ENCODE measurements around the gene LRP2BP. TPM values are rescaled to one million over a fixed set of nuclear protein-coding genes. Genes with fewer than 3 reads are reported as not detected.

Gene LRP2BP
- polyA plus RNA-seq, 1 donor from 2014 or later: 1.1 TPM

DNA sequence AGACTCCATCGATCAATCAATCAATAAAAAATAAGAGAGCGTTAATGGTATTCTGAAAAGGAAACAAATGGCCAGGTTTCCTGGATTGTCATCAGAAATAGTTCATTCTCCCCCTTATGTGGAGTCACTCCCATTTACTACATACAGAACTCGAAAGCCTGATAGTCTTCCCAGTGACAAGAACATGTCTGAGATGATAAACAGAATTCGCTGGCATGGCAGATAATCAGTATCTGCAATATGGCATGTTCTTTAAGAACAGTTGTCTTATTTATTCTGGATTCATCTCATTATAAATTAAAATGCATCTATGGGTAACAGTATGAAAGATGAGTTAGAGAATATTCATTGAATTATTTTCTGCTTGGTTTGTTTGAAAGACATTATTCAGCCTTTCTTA lies 61.4 kb downstream of the LRP2BP start:
- Histone ChIP-seq H3K9ac (ENCODE audit: low read length) (no peak overlapping the region), H3K4me2 (ENCODE audit: low read length) (no peak overlapping the region), H3K36me3 (ENCODE audit: insufficient read depth, low read length) (no peaks in the 10 kb centered on the region), H3K9me3 (ENCODE audit: low read length) (no peaks in the 10 kb centered on the region), H3K9me2 (ENCODE audit: insufficient read depth, low read length) (no peaks in the 10 kb centered on the region), H3K27me3 (ENCODE audit: insufficient read depth, low read depth, low read length) (no peaks in the 10 kb centered on the region), H3K27ac (ENCODE audit: low read length) (no peak overlapping the region), H3K4me3 (ENCODE audit: low read length) (no peak overlapping the region), H3K79me2 (replicated peaks; ENCODE audit: insufficient read depth, low read length) (no peaks in the 10 kb centered on the region), H2AFZ (ENCODE audit: low read depth, low read length) (no peak overlapping the region), H3F3A (ENCODE audit: insufficient read depth, low read length, poor library complexity, severe bottlenecking) (no peaks in the 10 kb centered on the region), H4K20me1 (ENCODE audit: insufficient read depth) (no peaks in the 10 kb centered on the region)
- TF ChIP-seq, protein P1, sequence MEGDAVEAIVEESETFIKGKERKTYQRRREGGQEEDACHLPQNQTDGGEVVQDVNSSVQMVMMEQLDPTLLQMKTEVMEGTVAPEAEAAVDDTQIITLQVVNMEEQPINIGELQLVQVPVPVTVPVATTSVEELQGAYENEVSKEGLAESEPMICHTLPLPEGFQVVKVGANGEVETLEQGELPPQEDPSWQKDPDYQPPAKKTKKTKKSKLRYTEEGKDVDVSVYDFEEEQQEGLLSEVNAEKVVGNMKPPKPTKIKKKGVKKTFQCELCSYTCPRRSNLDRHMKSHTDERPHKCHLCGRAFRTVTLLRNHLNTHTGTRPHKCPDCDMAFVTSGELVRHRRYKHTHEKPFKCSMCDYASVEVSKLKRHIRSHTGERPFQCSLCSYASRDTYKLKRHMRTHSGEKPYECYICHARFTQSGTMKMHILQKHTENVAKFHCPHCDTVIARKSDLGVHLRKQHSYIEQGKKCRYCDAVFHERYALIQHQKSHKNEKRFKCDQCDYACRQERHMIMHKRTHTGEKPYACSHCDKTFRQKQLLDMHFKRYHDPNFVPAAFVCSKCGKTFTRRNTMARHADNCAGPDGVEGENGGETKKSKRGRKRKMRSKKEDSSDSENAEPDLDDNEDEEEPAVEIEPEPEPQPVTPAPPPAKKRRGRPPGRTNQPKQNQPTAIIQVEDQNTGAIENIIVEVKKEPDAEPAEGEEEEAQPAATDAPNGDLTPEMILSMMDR (IDR thresholded peaks at IDR 0.05; ENCODE audit: poor library complexity, severe bottlenecking): no peak
- TF ChIP-seq MXI1 (conservative IDR thresholded peaks at IDR 0.05; ENCODE audit: poor library complexity, severe bottlenecking) (no peak), POLR2AphosphoS5 (IDR thresholded peaks at IDR 0.05) (no peak), TAF1 (IDR thresholded peaks at IDR 0.05; ENCODE audit: low read depth) (no peak), RAD21 (conservative IDR thresholded peaks at IDR 0.05) (no peak), SMC3 (conservative IDR thresholded peaks at IDR 0.05; ENCODE audit: poor library complexity) (no peak), EP300 (conservative IDR thresholded peaks at IDR 0.05; ENCODE audit: poor library complexity, severe bottlenecking) (no peak), EZH2 (IDR thresholded peaks at IDR 0.05; ENCODE audit: borderline replicate concordance, insufficient read depth, low read length, poor library complexity, severe bottlenecking) (no peak)
- TF ChIP-seq, protein P2, sequence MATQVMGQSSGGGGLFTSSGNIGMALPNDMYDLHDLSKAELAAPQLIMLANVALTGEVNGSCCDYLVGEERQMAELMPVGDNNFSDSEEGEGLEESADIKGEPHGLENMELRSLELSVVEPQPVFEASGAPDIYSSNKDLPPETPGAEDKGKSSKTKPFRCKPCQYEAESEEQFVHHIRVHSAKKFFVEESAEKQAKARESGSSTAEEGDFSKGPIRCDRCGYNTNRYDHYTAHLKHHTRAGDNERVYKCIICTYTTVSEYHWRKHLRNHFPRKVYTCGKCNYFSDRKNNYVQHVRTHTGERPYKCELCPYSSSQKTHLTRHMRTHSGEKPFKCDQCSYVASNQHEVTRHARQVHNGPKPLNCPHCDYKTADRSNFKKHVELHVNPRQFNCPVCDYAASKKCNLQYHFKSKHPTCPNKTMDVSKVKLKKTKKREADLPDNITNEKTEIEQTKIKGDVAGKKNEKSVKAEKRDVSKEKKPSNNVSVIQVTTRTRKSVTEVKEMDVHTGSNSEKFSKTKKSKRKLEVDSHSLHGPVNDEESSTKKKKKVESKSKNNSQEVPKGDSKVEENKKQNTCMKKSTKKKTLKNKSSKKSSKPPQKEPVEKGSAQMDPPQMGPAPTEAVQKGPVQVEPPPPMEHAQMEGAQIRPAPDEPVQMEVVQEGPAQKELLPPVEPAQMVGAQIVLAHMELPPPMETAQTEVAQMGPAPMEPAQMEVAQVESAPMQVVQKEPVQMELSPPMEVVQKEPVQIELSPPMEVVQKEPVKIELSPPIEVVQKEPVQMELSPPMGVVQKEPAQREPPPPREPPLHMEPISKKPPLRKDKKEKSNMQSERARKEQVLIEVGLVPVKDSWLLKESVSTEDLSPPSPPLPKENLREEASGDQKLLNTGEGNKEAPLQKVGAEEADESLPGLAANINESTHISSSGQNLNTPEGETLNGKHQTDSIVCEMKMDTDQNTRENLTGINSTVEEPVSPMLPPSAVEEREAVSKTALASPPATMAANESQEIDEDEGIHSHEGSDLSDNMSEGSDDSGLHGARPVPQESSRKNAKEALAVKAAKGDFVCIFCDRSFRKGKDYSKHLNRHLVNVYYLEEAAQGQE (IDR thresholded peaks at IDR 0.05; ENCODE audit: borderline replicate concordance): no peak

DNA sequence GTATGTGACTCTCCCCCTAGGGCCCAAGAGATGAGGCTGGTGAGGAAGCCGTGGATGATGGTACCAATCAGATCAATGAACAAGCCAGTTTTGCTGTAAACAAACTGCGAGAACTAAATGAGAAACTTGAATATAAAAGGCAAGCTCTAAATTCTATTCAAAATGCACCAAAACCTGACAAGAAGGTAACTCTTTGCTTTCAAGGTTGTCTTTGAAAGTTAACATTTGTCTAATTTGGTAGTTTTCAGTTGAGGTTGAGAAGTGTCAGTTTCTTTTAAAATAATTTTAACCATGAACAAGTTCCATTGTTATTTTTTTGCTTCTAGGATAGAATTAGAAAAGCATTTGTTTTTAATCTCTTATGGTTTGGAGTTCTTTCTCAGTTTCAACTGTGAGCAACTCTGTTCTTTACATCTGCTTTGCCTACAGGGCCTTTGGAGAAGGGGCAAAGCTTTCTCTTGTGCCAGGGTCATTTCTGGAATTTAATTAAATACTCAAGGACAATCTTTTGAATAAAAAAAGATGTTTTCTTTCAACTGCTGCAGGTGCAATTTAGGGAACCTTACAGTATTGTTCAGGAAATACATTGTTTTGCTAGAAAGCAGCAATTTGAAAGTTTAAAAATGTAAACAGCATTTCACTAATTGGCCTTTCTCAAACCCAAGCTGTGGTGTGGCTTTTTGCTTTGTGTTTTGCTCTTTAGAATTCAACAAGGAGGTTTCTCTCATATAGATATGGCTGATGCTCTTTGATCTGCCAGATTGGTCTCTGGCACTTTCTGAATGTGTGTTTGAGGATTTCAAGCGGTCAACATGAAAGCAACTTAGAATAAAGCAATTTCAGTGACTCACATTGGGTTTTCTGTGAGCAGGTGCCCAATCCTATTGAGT lies 62.9 kb downstream of the LRP2BP start:
- Histone ChIP-seq H3K9ac (ENCODE audit: low read length) (no peak overlapping the region), H3K27ac (ENCODE audit: low read length) (no peak overlapping the region), H3K27me3 (ENCODE audit: insufficient read depth, low read depth, low read length) (no peaks in the 10 kb centered on the region), H3K9me2 (ENCODE audit: insufficient read depth, low read length) (no peaks in the 10 kb centered on the region), H3K79me2 (replicated peaks; ENCODE audit: insufficient read depth, low read length) (no peaks in the 10 kb centered on the region), H3K9me3 (ENCODE audit: low read length) (no peaks in the 10 kb centered on the region), H3K36me3 (ENCODE audit: insufficient read depth, low read length) (no peaks in the 10 kb centered on the region), H3K4me3 (ENCODE audit: low read length) (no peak overlapping the region), H3K4me2 (ENCODE audit: low read length) (no peak overlapping the region), H4K20me1 (ENCODE audit: insufficient read depth) (no peaks in the 10 kb centered on the region), H3F3A (ENCODE audit: insufficient read depth, low read length, poor library complexity, severe bottlenecking) (no peaks in the 10 kb centered on the region), H2AFZ (ENCODE audit: low read depth, low read length) (no peak overlapping the region)
- no peak for TF ChIP-seq MXI1 (conservative IDR thresholded peaks at IDR 0.05; ENCODE audit: poor library complexity, severe bottlenecking)
- no peak for TF ChIP-seq EP300 (conservative IDR thresholded peaks at IDR 0.05; ENCODE audit: poor library complexity, severe bottlenecking)
- TF ChIP-seq RAD21 (conservative IDR thresholded peaks at IDR 0.05): no peak
- TF ChIP-seq, protein P1 (IDR thresholded peaks at IDR 0.05; ENCODE audit: poor library complexity, severe bottlenecking): no peak
- no peak for TF ChIP-seq POLR2AphosphoS5 (IDR thresholded peaks at IDR 0.05)
- TF ChIP-seq SMC3 (conservative IDR thresholded peaks at IDR 0.05; ENCODE audit: poor library complexity): no peak
- no peak for TF ChIP-seq TAF1 (IDR thresholded peaks at IDR 0.05; ENCODE audit: low read depth)
- TF ChIP-seq EZH2 (IDR thresholded peaks at IDR 0.05; ENCODE audit: borderline replicate concordance, insufficient read depth, low read length, poor library complexity, severe bottlenecking): no peak
- TF ChIP-seq, protein P2 (IDR thresholded peaks at IDR 0.05; ENCODE audit: borderline replicate concordance): no peak

All from neural cell (in vitro differentiated cells).